ENCODE data around the gene LSAMP. TPM values are rescaled to one million over a fixed set of nuclear protein-coding genes. Genes with fewer than 3 reads are reported as not detected.

Gene LSAMP
- total RNA-seq, 1 donor from 2014 or later = not detected

DNA sequence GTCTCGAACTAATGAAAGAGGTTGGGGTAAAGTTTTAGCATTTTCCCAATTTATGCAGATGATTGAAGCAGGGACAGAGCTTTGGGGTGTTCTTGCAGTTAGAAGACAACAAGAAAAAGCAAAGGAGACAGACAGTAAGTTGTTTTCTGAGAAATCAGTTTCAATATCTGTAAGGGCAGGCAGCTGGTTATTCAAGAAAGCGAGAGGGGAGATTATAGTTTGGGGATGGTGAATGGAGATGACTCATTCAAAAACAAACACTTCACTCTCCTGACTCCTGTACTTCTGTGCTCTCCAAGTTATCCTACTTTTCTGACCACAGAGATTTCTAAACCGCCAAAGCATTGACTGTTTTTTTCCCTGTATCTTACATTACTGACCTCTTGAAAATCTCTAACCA, 469.9 kb downstream of the LSAMP start:
- intact Hi-C loops (cut with micrococcal nuclease) = no loop called here

DNA sequence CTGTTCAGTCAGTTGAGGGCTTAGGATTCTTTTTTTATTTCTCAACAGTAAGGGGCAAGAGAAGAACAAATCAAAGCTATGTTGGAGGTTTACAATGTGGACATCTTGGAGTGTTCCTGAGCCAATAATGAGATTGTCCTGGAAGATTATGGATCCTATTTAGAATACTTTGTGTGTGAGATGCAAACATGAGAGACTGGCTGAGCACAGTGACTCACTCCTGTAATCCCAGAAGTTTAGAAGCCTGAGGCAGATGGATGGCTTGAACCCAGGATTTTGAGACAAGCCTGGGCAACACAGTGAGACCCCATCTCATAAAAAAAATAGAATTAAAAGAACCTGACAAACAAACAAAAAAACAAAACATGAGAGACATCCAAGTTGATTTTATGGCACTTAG, 470.3 kb downstream of the LSAMP start:
- intact Hi-C loops (cut with micrococcal nuclease) = no loop called here

DNA sequence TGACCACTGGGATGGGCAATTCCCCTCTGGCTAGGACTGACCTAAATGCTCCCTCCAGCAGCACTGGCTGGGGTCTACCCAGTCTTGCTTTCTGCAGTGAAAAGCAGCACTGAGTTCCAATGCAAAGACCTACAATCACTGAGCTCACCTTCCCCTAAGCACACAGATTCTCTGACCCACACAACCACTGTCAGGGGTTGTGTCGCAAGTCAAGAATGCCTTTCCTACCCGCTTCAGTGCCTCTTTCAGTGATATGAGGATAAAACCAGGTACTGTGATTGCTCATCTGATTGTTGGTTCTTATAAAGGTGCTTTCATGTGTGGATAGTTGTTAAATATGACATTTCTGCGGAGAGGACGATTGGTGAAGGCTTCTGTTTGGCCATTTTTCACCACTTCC, 476.4 kb downstream of the LSAMP start:
- intact Hi-C loops (cut with micrococcal nuclease) = no loop called here

DNA sequence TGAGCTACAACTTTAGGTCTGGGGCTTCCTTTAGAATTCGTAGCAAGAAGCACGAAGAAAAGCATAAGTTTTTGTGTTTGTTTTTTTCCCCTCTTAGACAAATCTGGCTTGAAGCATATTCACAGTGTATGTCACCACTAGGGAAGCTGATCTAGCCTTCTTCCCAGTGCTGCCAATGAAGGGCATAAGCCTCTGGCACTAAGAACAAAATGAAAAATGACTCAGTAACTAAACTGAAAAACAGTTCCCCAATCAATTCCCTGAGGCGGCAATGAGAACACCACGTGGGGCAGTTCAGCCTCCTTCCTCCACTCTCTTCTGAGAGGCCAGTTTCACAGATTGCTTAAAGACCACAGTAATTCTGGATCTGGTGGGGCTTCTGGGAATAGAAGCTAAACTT, 483.9 kb downstream of the LSAMP start:
- intact Hi-C loops (cut with micrococcal nuclease) = no loop called here

DNA sequence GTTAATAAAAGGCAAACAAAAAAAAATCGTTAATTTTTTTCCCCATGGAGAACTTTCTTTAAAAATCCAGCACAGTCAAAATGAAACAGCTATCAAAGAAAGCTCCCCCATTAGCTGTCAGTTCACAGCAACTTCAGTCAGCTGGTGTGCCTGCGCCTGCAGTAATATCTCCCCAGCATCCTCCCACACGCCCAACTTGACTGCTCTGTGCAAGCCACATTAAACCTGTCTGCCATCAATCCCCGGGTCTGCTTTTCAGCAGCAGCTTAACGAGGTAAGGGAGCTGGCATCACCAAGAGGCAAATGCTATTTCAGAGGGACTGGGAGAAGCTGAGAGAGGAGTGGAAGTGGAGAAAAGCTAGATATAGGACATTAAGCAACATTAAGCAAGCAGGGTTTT, 484.5 kb downstream of the LSAMP start:
- intact Hi-C loops (cut with micrococcal nuclease) = no loop called here

DNA sequence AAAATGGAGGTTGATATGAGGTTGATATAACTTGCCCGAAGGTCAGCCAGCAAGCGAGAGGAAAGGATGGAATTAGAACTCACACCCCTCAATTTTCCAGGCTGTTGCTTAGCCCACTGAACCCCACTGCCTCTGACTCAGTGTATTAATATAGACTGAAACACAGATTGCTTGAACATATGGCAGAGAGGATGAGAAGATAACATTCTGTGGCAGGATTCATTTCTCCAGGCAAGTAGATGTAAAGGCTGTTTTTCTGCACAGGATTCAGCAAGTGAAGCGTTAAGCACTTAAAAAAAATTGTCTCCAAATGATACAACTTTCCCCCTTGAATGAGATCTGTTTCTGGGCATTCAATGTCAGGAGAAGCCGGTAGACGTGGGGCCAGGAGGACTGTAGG, 486.8 kb downstream of the LSAMP start:
- intact Hi-C loops (cut with micrococcal nuclease) = no loop called here

DNA sequence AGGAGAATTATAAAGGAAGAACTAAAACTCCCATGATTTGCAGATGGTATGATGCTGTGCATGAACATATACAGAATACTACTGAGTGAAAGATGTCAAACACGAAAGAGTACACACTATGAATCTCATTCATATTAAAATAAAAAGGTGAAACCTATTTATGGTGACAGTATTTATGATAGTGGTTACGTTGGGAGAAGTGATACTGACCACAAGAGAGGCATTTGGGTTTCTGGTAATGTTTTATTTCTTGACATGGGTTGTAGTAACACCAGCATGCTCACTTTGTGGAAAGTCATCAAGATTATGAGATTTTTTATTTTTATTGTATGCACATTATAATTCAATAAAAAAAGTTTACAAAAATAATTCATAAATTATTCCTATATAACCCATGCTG, 498.0 kb downstream of the LSAMP start:
- intact Hi-C loops (cut with micrococcal nuclease) = no loop called here

DNA sequence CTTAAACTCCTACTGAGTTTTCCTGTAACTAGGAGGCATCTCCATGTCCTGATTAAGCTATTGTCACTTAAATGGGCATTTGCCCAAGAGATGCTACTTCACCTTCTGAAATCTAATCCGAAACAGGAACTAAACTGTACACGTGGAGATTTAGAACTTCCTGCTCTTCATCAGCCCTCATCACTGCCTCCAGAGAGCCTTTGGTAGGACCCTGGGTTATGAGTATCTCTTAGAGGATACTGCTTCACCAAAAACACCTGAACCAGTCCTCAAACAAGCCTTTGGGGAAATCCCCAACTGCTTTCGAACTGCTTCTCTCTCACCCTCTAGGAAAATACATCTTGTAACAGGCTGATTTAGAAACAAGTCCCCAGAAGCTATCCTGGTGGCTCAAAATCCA, 501.7 kb downstream of the LSAMP start:
- intact Hi-C loops (cut with micrococcal nuclease) = no loop called here

DNA sequence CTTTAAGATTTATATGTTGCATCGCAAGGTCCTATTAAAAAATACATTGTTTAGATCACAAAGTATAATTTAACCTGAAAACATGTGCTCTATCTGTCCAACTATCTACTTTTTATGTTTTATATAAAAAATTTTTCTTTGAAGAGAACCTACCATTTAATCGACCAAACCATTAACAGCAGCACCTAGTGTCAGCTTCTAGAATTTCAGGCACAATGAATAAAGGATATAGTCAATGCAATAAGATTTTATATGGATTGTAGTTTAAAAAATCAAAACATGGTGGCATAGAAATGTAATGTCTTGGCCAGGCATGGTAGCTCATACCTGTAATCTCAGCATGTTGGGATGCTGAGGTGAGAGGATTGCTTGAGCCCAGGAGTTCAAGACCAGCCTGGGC, 508.2 kb downstream of the LSAMP start:
- intact Hi-C loops (cut with micrococcal nuclease) = no loop called here

DNA sequence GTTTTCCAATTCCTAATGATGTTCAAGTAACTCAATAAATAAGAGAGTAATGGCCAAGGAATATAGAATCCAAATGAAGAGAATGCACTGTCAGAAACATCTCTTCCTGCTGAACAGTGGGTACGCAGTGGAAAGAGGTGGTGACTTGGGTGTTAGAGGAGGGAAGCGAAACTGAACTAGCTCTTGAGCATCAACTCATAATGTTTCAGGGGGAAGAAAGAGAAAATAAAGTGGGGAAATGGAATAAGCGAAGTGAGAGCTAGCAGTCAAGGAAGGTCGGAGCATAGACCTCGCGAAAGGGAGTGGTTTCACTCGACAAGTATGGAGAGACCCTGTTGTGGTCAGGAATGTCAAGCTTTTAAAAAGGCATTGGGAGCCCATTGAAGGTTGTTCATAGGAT, 512.5 kb downstream of the LSAMP start:
- intact Hi-C loops (cut with micrococcal nuclease) = no loop called here

DNA sequence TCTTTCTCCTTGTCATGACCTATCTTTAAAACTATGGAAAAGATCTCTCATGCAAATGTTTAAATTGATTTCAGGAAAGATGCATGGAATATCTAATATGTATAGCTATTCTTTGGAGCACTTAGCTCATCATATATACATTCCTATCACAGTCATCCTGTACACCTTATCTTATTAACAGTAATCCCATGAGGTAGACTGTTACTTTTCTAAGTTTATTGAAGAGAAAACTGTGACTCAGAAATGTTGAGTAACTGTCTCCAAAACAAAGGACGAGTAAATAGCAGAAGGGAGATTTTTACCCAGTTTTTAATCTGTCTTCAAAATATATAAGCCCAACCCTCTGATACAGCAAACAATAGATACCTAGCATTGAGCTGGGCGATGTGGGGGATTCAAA, 513.7 kb downstream of the LSAMP start:
- intact Hi-C loops (cut with micrococcal nuclease) = no loop called here

DNA sequence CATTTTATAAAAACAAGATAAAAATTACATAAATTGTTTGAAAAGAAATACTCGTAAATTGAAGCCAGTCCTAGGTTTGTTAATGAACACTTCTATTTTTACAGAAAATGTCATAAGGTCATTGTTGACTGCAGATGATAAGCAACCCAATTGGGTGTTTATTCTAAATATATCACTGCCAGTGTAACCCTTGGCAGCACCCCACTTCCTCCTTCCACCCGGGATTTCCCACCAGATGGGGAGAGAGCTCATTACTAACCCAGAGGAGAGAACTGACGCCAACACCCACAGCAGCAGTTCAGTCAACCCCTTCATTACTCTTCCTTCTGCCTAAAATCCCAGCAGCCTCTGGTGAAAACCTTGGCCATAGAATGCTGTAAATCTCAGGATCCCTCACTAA, 514.4 kb downstream of the LSAMP start:
- intact Hi-C loops (cut with micrococcal nuclease) = no loop called here

DNA sequence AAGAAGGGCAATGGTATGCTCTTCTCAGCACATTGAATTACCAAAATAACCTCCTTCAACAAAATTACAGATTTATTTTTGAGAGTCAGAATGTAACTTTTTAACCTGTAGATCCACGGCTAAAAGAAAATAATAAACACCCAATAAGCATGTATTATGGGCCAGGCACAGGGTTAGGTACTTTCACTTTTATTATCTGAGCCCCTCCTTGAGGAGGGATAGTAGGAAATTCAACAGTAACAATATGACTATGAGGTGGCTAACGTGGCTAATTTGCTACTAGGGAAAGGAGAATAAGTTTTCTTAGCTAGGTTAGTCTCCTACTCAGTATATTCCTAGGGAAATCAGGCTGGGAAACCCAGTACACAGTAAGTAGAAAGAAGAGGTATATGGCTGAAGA, 515.1 kb downstream of the LSAMP start:
- intact Hi-C loops (cut with micrococcal nuclease) = no loop called here

DNA sequence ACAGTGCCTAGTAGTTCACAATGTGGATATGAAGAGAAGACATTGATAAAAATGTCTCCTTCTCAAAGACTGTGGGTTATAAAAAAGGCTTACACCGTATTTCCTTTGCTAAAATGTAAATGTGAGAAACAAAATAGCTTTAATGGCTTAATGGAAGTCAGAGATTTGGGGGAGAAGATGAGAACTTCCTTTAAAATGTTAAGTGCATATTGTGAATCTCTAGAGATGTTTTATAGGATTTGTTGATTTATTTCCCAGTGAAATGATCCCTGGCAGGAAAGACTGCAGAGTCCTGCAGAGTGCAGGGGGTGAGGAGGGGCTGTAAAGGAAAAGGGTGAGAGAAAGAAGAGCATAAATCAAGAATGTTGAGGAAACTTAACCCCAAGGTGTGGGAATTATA, 516.9 kb downstream of the LSAMP start:
- intact Hi-C loops (cut with micrococcal nuclease) = no loop called here

DNA sequence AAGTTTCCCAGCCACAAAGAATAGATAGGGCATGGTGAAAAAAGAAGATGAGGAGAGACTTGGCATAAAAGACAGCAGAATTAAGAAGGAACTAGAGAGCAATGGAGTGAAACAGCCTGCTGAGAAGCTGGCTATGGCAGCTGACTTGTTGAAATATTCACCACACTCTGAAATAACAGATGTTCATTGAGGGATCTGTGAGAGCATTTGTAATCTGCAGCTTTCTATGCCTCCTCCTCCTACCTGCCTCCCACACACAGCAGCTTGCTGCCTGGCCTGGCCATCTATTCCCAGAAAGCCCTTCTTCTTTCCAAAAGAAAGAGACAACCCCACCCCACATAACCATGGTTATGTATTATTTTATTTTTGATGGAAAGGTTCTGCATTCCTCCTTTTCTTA, 518.1 kb downstream of the LSAMP start:
- intact Hi-C loops (cut with micrococcal nuclease) = no loop called here

DNA sequence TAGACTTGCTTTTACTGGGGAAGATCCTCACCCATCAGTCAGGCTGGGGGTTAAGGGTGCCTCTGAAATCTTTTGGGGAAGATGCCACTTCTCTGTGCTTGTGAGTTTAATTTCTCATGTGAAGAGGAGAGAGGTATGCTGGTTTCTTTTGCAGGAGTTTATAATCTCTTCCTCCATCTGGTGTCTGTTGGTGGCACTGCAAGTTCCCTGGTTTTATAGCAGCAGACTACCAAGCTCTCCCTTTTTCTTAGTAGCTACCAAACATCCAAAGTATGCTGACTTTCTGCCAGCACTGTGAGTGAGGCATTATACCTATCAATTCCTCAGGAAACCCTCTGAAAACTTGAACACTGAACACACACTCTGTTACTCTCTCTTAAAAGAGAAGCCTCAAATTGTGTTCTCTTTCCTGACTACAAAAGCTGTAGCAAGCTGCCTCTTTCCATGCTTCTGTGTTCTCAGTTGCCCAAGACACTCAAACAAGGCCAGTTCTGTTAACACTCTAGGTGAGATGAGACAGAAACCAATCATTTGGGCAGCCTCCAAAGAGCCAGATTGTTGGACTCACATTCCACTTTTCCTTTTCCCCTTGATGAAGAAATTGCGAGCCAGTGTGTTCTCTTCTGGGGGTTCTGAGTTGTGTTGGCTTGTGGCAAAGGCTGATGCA, 522.5 kb downstream of the LSAMP start:
- intact Hi-C loops (cut with micrococcal nuclease) = no loop called here

DNA sequence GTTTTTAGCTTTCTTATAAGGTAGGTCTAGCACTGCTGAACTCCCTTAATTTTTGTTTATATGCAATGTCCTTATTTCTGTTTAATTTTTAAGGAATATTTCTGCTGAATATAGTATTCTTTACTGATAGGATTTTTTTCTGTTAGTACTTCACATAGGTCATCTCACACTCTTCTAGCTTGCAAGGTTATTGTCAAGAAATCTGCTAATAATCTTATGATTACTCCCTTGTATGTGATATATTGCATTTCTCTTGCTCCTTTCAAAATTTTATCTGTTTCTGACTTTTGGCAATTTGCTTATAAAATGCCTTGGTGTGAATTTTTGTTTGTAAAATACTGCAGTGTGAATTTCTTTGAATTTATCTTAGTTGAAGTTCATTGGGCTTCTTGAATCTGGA, 523.6 kb downstream of the LSAMP start:
- intact Hi-C loops (cut with micrococcal nuclease) = no loop called here

DNA sequence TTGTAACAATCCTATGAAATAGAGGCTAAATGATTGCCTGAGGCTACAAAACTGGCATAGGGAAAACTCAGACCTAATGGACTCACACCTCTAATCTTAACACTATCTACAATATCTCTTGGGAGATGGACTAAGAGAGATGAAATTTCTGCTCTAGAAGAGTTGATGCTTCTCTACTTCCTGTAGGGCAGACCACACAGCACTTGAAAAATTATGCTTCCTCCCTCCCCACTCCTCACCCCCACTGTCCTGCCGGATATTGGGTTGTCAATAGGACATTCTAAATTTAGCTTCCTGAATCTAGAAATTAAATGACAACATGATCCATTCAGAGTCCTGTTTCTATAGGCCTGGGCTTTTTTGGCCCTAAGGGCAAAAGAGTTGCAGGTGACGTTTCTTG, 526.4 kb downstream of the LSAMP start:
- intact Hi-C loops (cut with micrococcal nuclease) = no loop called here

DNA sequence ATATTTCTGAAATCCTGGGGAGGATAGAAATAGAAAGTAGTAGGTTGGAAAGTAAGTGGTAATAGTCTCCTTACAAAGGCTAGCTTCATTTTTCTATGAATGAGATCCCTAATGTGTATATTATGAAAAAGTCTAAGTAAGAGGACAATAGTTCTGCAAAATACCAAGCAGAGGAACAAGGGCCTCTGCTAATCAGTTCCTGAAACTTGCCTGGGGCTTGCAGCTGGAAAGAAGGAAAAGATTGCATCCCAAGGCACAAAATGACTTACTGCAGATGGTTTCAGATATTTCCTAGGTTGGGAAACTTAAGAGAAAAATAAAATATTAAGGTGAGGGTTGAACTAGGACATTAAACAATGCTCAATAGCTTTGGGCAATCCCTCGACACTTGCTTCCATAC, 528.4 kb downstream of the LSAMP start:
- intact Hi-C loops (cut with micrococcal nuclease) = no loop called here

DNA sequence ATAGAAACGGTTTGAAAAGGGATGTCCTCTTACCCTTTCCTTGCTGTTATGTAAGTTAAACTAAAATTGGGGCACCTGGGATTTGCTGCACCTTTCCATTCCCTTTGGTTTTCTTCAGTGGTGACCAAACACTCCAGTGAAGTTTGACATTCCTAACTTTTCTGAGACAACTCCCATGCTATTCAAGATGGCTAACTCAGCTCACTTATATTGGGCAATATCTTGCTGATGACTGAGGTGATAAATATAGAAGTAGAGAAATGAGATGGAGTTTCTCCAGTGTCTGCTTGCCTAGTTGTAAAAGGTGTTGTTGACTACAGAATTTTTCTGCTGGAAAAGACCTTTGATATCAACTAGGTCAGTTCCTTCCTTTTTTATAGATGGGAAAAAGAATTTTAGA, 530.2 kb downstream of the LSAMP start:
- intact Hi-C loops (cut with micrococcal nuclease) = no loop called here

DNA sequence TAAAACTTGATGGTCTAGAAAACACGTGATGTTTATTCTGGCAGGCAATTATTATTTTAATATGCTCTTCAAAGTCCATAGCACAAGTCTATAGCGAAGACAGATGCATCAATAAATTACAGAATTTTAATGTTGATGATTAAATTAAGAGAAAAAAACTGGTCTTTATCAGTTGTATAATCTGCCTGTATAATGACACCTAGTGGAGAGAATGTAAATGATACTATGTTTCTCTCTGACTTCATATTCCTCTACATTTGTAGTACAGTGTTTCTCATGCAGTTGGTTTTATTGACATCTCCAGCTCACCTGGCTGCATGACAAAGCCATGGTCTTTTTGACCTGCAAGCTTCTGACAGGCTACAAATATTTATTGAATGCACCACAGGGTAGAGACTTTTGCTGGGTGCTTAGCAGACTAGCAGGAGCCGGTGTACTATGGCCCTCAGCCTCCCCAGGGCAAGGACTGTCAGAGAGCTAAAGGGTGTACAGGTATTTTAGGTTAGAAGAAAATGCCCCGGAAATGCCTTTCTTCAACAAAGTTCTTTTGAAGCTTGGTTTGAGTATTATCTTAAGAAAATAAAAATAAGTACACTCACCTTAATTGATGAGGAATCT, 532.1 kb downstream of the LSAMP start:
- intact Hi-C loops (cut with micrococcal nuclease) = no loop called here

DNA sequence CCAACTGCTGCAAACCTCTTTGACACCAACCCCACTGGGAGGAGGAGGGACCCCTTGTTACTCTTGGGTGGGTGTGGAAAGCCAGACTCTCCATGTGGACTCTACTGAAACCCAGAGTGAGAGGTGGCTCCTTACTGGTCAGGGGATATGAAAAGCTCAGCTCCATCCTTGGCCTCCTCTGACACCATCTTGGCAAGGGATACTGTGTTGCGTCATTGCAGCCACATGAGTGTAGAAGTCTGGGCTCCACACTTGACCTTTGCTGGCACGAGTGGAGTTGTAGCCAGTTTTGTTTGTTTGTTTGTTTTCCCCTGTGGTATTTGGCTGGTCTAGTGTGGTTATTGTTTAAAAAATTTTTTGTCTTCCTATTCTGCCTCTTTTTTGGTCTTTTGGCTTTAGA, 532.9 kb downstream of the LSAMP start:
- intact Hi-C loops (cut with micrococcal nuclease) = no loop called here

DNA sequence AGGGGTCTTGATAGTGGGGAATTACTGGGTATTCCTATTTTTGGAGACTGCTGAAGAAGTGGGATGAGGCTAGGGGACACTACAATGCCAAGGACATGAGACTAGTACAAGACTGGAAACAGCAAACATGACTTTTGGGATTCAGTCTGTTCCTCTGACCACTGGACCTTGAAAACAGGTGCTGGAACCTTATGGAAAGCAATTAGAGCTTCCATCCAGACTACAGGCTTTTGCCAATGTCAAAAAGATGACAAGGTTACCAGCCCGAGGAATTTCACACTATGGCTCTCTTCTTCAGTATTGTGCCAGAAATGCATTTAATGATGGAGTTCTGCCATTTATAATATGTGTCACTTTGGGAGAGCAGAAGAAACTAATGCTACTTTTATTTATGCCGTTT, 539.4 kb downstream of the LSAMP start:
- intact Hi-C loops (cut with micrococcal nuclease) = no loop called here

DNA sequence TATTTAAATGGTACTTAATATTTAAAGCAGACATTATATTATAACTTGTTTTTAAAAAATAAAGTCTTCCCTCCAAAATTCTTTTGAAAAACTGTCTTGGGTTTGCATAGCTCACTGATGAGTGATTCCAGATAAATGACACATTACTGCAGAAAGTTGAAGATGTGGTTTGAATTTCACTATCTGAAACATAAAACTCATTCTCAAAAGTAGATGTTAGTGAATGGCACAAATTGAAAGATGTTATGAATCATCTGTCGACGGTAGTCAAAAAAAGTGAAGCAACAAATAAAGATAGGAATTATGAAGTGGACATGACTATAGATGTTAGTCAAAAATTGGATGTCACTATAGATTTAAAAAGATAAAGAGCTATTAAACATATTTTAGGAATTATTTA, 541.4 kb downstream of the LSAMP start:
- intact Hi-C loops (cut with micrococcal nuclease) = no loop called here

Measured in T-helper 2 cell treated with Interferon-gamma antibody and Interleukin-4, amounts not matched to agents 100 ng/mL and 5 ng/mL, for 36 hours (primary cell).